Measurements from ENCODE around the gene TMEM86A. TPM values are rescaled to one million over a fixed set of nuclear protein-coding genes. Genes with fewer than 3 reads are reported as not detected.

The TMEM86A gene
- total RNA-seq, 1 donor from 2014 or later, result 0.53 TPM

DNA sequence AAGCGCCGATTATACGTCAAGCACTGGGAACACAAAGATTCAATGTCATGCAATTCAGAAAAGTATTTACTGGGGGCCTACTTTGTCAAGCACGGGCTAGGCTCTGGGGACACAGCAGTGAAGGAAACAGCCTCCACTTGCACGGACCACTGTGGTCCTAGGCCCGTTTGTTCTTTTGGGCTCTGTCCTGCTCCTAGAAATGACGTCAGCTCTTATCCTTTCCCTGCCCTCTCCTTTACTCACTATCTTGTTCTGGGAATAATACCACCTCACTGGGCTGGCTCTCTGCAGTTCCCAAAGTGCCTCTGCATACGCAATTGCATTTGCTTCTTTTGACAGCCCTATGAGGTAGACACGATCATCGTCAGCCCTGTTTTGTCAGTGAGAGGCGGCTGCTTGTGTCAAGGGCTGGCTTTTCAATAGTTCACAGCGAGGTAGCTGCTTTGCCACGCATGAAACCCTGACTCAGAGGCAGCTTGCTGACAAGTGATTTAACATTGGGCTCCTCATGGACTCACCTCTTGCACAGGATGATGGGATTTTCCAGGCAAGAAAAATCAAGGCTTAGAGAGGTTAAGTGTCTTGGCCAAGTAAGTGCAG lies 50.3 kb downstream of the TMEM86A start:
- Histone ChIP-seq H3K36me3 (ENCODE audit: control insufficient read depth, insufficient read depth, low read length) (no peaks in the 10 kb centered on the region), H3K27me3 (ENCODE audit: control insufficient read depth, insufficient read depth, low read length) (no peaks in the 10 kb centered on the region), H3K4me3 (ENCODE audit: low read depth, low read length) (no peak overlapping the region)
- FAIRE-seq (no peak), DNase-seq (ENCODE audit: low read depth) (peak; percentile 34)
- TF ChIP-seq, protein P1, sequence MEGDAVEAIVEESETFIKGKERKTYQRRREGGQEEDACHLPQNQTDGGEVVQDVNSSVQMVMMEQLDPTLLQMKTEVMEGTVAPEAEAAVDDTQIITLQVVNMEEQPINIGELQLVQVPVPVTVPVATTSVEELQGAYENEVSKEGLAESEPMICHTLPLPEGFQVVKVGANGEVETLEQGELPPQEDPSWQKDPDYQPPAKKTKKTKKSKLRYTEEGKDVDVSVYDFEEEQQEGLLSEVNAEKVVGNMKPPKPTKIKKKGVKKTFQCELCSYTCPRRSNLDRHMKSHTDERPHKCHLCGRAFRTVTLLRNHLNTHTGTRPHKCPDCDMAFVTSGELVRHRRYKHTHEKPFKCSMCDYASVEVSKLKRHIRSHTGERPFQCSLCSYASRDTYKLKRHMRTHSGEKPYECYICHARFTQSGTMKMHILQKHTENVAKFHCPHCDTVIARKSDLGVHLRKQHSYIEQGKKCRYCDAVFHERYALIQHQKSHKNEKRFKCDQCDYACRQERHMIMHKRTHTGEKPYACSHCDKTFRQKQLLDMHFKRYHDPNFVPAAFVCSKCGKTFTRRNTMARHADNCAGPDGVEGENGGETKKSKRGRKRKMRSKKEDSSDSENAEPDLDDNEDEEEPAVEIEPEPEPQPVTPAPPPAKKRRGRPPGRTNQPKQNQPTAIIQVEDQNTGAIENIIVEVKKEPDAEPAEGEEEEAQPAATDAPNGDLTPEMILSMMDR (IDR thresholded peaks at IDR 0.05; ENCODE audit: insufficient read depth, low read length, severe bottlenecking), result no peak

DNA sequence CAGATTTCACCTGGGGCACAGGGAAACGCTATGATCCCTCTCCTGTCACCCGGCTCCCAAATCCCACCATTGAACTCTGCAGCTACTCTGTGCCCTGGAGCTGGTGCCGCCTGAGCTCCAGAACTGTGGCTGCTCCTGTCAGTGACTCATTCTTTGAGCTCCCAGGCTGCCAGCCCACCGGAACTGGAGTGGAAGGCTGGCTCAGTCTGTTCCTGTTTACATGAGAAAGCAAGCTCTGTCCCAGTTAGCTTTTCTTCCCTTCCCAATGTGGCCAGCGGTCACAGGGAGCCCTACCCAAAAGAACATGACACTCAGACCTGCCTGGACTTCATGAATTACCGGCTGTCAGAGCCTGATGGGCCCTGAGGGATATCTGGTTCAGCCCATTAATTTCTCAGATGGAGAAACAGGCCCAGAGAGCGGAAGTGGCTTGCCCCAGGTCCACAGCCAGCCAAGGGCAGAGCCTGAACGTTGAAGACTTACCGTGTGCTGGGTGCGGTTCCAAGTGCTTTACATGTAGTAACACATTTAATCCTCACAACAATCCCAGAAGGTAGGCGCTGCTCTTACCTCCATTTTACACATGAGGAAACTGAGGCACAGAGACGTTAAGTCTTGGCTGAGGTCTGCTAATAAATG lies 51.2 kb downstream of the TMEM86A start:
- H3K27me3 ChIP-seq (ENCODE audit: control insufficient read depth, insufficient read depth, low read length), result no peaks in the 10 kb centered on the region
- TF ChIP-seq, protein P1 (IDR thresholded peaks at IDR 0.05; ENCODE audit: insufficient read depth, low read length, severe bottlenecking), result no peak
- H3K36me3 ChIP-seq (ENCODE audit: control insufficient read depth, insufficient read depth, low read length), result no peaks in the 10 kb centered on the region
- H3K4me3 ChIP-seq (ENCODE audit: low read depth, low read length), result no peak overlapping the region
- no peak for FAIRE-seq
- peak; percentile 66 for DNase-seq (ENCODE audit: low read depth)

DNA sequence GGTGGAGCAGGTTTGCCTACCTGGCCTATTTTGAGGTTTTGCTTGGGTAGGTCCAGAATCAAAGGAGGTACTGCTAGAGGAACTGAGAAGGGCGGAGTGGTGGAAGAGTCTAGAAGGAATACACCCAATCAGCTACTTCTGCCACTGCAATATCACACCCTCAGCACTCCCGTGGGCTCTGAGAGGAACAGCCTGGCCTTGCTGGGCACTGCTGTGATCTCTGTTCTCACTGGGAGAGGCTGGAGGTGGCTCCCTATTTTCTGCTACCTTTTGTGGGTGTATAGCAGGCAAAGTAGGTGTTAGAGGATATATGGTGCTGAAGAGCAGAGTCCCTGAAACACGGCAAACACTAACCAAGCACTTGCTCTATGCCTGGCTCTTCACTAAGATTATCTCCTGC lies 52.4 kb downstream of the TMEM86A start:
- no peak for DNase-seq (ENCODE audit: low read depth)
- H3K36me3 ChIP-seq (ENCODE audit: control insufficient read depth, insufficient read depth, low read length), result no peaks in the 10 kb centered on the region
- no peak overlapping the region for H3K4me3 ChIP-seq (ENCODE audit: low read depth, low read length)
- FAIRE-seq, result peak; percentile 23
- TF ChIP-seq, protein P1 (IDR thresholded peaks at IDR 0.05; ENCODE audit: insufficient read depth, low read length, severe bottlenecking), result no peak
- H3K27me3 ChIP-seq (ENCODE audit: control insufficient read depth, insufficient read depth, low read length), result no peaks in the 10 kb centered on the region

DNA sequence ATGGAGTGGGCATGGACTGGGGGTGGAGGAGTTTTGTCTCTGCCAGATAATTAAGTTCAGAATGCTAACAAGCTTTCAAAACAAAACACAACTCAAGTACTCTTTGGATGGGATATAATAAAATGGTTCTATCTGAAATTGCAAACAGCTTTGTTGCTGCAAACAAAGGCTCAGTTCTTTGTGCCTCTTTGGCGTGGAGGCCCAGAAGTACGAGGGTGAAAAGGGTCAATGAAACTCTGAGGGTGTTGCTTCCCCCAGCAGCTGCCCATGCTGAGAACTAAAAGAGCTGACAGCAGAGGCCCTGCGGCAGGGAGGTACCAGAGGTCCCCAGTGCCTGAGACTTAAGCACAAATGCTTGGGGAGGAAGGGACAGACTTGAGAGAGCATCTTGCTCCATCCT lies 53.9 kb downstream of the TMEM86A start:
- no peak for DNase-seq (ENCODE audit: low read depth)
- peaks cover 2% of the 10 kb centered on the region for H3K27me3 ChIP-seq (ENCODE audit: control insufficient read depth, insufficient read depth, low read length)
- H3K4me3 ChIP-seq (ENCODE audit: low read depth, low read length), result no peak overlapping the region
- H3K36me3 ChIP-seq (ENCODE audit: control insufficient read depth, insufficient read depth, low read length), result no peaks in the 10 kb centered on the region
- no peak for FAIRE-seq
- TF ChIP-seq, protein P1 (IDR thresholded peaks at IDR 0.05; ENCODE audit: insufficient read depth, low read length, severe bottlenecking), result no peak

DNA sequence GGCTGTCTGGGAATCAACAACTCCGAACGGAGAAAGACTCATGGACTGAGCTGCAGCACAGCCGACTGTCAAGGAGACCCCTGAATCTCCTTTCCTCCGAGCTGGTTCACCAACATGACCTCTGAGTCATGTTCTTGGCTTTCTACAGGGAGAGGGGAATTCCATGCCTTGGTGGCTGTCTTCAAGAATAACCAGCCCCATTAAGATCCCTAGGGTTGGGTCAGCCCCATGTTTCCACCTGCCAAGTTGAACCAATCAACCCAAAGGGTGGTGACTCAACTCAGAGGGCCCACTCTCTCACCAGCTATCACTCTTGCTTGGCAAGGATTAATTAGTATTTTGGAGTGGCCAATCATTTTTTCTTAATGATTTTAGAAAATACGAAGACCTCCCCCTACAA lies 55.7 kb downstream of the TMEM86A start:
- Histone ChIP-seq H3K27me3 (ENCODE audit: control insufficient read depth, insufficient read depth, low read length) (peaks cover 2% of the 10 kb centered on the region), H3K4me3 (ENCODE audit: low read depth, low read length) (no peak overlapping the region), H3K36me3 (ENCODE audit: control insufficient read depth, insufficient read depth, low read length) (no peaks in the 10 kb centered on the region)
- TF ChIP-seq, protein P1 (IDR thresholded peaks at IDR 0.05; ENCODE audit: insufficient read depth, low read length, severe bottlenecking), result no peak
- DNase-seq (ENCODE audit: low read depth), result no peak
- no peak for FAIRE-seq

Other genes starting within 250 kb of the TMEM86A start
- gene LDHAL6A, start 242.9 kb upstream of the TMEM86A start, total RNA-seq, result not detected in 2 replicates
- gene TSG101, start 171.8 kb upstream of the TMEM86A start, total RNA-seq, result 71.1 and 79.0 TPM in 2 replicates
- 22.9 and 23.6 TPM in 2 replicates for gene UEVLD, start 110.0 kb upstream of the TMEM86A start, total RNA-seq
- gene MISFA, start 99.0 kb upstream of the TMEM86A start, total RNA-seq, result 0.64 and 0.79 TPM in 2 replicates
- gene SPTY2D1, start 64.4 kb upstream of the TMEM86A start, total RNA-seq, result 12.6 and 17.3 TPM in 2 replicates
- gene IGSF22, start 27.4 kb downstream of the TMEM86A start, total RNA-seq, result under 0.01 and 1.4 TPM in 2 replicates
- not detected in 2 replicates for gene PTPN5, start 93.0 kb downstream of the TMEM86A start, total RNA-seq
- gene MRGPRX1, start 240.6 kb downstream of the TMEM86A start, total RNA-seq, result not detected in 2 replicates